A673 (cell line): ENCODE data around the gene SYAP1. TPM values are rescaled to one million over a fixed set of nuclear protein-coding genes. Genes with fewer than 3 reads are reported as not detected.

Source experiments
- BruUV-seq: library from RNA; stranded (reverse); fragments of 400-500 nt; replicated peaks from 2 replicates; lab custom pipeline; 2021; lab: Mats Ljungman, UMichigan
- CTCF ChIA-PET: fragments of 300-600 bp; sonication (Branson Sonifier 250); formaldehyde crosslinking; loops from one replicate; lab custom pipeline; 2022; ENCODE audit warnings: antibody characterized with exemption; lab: Charles Lee
- POLR2A ChIA-PET: fragments of 300-600 bp; sonication (Branson Sonifier 250); formaldehyde crosslinking; loops from one replicate; lab custom pipeline; 2022; ENCODE audit warnings: antibody characterized with exemption; ENCODE audit not compliant: low non-redundant PET; lab: Charles Lee
- DNase-seq: peaks from one replicate; pipeline ENCODE4 v3.0.0-alpha.2; 2015; ENCODE audit warnings: low spot score
- H3K27ac ChIP-seq: fragments of 200-600 bp; sonication (generic); 2 replicates; pipeline ENCODE4 v1.5.1; 2016; ENCODE audit warnings: mixed run types, low read depth, mild to moderate bottlenecking, mixed read lengths, antibody characterized with exemption, low read length; ENCODE audit not compliant: poor library complexity, severe bottlenecking
- H3K27me3 ChIP-seq: fragments of 200-600 bp; sonication (generic); replicated peaks from 2 replicates; pipeline ENCODE4 v1.6.1; 2017; ENCODE audit warnings: mixed run types, low read depth, mild to moderate bottlenecking, mixed read lengths, antibody characterized with exemption, low read length; ENCODE audit not compliant: insufficient read depth, poor library complexity
- H3K36me3 ChIP-seq: fragments of 200-600 bp; sonication (generic); 2 replicates; pipeline ENCODE4 v1.6.1; 2016; ENCODE audit warnings: mixed run types, mild to moderate bottlenecking, mixed read lengths, antibody characterized with exemption, low read length; ENCODE audit not compliant: insufficient read depth, poor library complexity, severe bottlenecking
- H3K4me1 ChIP-seq: fragments of 200-600 bp; sonication (generic); 2 replicates; pipeline ENCODE4 v1.6.1; 2017; ENCODE audit warnings: mixed run types, mild to moderate bottlenecking, mixed read lengths, antibody characterized with exemption, low read length; ENCODE audit not compliant: insufficient read depth, poor library complexity, severe bottlenecking
- H3K4me3 ChIP-seq: fragments of 200-600 bp; sonication (generic); 2 replicates; pipeline ENCODE4 v1.5.1; 2016; ENCODE audit warnings: low read depth, mixed run types, mild to moderate bottlenecking, mixed read lengths, low read length; ENCODE audit not compliant: poor library complexity, severe bottlenecking
- H3K9me3 ChIP-seq: fragments of 200-600 bp; sonication (generic); 2 replicates; pipeline ENCODE4 v1.6.1; 2016; ENCODE audit warnings: mixed run types, low read depth, mild to moderate bottlenecking, mixed read lengths, antibody characterized with exemption, low read length; ENCODE audit not compliant: poor library complexity, severe bottlenecking
- EZH2 ChIP-seq: fragments of 200-600 bp; sonication (generic); IDR thresholded peaks from 2 replicates; pipeline ENCODE4 v1.6.1; 2017; ENCODE audit warnings: borderline replicate concordance, low read depth, mild to moderate bottlenecking, mixed read lengths, antibody characterized with exemption, low read length; ENCODE audit not compliant: poor library complexity, severe bottlenecking
- intact Hi-C: fragments of 100-400 bp; cut with micrococcal nuclease; formaldehyde crosslinking; loops from one replicate; pipeline ENCODE4 v1.10.0; 2022; ENCODE audit not compliant: unreplicated experiment
- total RNA-seq: library from RNA; stranded (reverse); gene quantifications from 2 replicates; pipeline ENCODE4 v1.2.3, GENCODE V29; 2021
- TF ChIP-seq, protein P1 (sequence below): fragments of 300-800, 200-600 bp; sonication (generic); conservative IDR thresholded peaks from 2 replicates; pipeline ENCODE4 v1.5.1; 2017; ENCODE audit warnings: low read depth, mild to moderate bottlenecking, antibody characterized with exemption, low read length, moderate library complexity, mixed read lengths

The SYAP1 gene
- total RNA-seq, 1 experiment from 2014 or later: 41.8 TPM

DNA sequence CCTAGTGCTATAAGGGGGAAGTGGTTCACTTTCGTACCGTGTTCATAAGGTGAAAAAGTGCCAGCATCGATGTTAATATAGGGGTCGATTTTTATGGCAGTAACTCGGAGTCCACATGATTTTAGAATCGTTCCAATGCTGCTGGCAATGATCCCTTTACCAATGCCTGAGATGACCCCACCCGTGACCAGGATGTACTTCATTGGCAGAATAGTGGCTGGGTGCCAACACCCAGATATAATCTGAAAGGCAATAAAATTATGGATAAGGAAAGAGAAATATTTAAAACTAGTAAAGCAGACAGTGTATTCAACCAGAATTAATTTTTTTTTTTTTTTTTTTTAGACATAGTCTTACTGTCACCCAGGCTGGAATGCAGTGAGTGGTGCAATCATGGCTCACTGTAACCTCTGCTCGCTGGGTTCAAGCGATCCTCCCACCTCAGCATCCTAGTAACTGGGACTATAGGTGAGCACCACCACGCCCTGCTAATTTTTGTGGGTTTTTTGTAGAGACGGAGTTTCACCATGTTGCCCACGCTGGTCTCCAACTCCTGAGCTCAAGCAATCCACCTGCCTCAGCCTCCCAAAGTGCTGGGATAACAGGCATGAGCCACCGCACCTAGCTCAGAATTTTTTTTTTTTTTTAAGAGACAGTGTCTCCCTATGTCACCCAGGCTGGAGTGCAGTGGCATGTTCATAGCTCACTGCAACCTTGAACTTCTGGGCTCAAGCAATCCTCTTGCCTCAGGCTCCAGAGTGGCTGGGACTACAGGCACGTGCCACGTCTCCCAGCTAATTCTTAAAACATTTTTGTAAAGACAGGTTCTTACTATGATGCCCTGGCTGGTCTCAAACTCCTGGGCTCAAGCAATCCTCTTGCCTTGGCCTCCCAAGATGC is 16.5 kb upstream of the SYAP1 start:
- no peak for TF ChIP-seq EZH2
- TF ChIP-seq, protein P1, sequence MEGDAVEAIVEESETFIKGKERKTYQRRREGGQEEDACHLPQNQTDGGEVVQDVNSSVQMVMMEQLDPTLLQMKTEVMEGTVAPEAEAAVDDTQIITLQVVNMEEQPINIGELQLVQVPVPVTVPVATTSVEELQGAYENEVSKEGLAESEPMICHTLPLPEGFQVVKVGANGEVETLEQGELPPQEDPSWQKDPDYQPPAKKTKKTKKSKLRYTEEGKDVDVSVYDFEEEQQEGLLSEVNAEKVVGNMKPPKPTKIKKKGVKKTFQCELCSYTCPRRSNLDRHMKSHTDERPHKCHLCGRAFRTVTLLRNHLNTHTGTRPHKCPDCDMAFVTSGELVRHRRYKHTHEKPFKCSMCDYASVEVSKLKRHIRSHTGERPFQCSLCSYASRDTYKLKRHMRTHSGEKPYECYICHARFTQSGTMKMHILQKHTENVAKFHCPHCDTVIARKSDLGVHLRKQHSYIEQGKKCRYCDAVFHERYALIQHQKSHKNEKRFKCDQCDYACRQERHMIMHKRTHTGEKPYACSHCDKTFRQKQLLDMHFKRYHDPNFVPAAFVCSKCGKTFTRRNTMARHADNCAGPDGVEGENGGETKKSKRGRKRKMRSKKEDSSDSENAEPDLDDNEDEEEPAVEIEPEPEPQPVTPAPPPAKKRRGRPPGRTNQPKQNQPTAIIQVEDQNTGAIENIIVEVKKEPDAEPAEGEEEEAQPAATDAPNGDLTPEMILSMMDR: no peak
- ChIA-PET CTCF (interaction anchor here (0.6 kb wide), 2 partner anchors 39 to 233 kb away, joined by 7 to 8 read pairs; no protein-coding TSS in a partner anchor), POLR2A (no interaction called here)
- DNase-seq: no peak
- intact Hi-C loops: no loop called here
- Histone ChIP-seq H3K9me3 (no peaks in the 10 kb centered on the region), H3K27ac (no peak overlapping the region), H3K4me1 (no peaks in the 10 kb centered on the region), H3K36me3 (no peaks in the 10 kb centered on the region), H3K4me3 (no peak overlapping the region), H3K27me3 (no peaks in the 10 kb centered on the region)
- no TSS peak for BruUV-seq

- ChIA-PET CTCF (no interaction called here), POLR2A (interaction anchor here (0.5 kb wide), 1 partner anchor 40 kb away, joined by 3 read pairs; no protein-coding TSS in a partner anchor)
- Histone ChIP-seq H3K27me3 (no peaks in the 10 kb centered on the region), H3K4me1 (no peaks in the 10 kb centered on the region), H3K36me3 (no peaks in the 10 kb centered on the region), H3K4me3 (no peak overlapping the region), H3K27ac (no peak overlapping the region), H3K9me3 (no peaks in the 10 kb centered on the region)
- no peak for DNase-seq
- BruUV-seq: no TSS peak
- intact Hi-C loops: no loop called here
- TF ChIP-seq EZH2: no peak
- TF ChIP-seq, protein P1: no peak
Measured at GRCh38 chrX:16705370-16705769, 14.0 kb upstream of the SYAP1 start.

DNA sequence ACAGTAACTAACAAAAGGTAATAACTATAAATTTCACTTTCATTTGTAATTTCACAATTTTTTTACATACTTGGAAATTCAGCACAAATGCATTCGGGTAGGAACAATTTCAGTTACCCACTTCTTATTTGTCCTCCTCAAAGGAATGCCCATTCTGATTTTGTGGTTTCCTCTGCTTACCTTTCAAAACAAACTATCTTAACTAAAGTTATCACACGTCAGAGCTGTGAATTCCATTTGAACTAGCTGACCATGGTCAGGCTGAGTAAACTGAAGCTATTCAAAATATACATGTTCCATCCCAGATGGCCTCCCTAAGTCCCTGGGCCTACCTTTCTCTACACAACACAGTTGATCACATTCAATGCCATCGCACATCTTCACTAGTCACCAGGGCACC is 11.4 kb upstream of the SYAP1 start:
- Histone ChIP-seq H3K27me3 (peaks cover 21% of the 10 kb centered on the region), H3K36me3 (no peaks in the 10 kb centered on the region), H3K4me3 (no peak overlapping the region), H3K4me1 (no peaks in the 10 kb centered on the region), H3K27ac (no peak overlapping the region), H3K9me3 (no peaks in the 10 kb centered on the region)
- ChIA-PET POLR2A (no interaction called here), CTCF (no interaction called here)
- no peak for DNase-seq
- TF ChIP-seq, protein P1: no peak
- no peak for TF ChIP-seq EZH2
- BruUV-seq: no TSS peak
- intact Hi-C loops: no loop called here
